Measurements from ENCODE around the gene OBSL1. TPM values are rescaled to one million over a fixed set of nuclear protein-coding genes. Genes with fewer than 3 reads are reported as not detected.

Gene OBSL1
- total and polyA plus RNA-seq, 2 of the 4 experiments (the other 2 are of a cell fraction), result 21.5 to 51.2 TPM

- H2BK20ac ChIP-seq (ENCODE audit: low read depth, low read length), result no peak overlapping the region
- CTCF ChIA-PET, result no interaction called here
- no peak overlapping the region for H2BK120ac ChIP-seq (ENCODE audit: low read depth, low read length)
- H2BK5ac ChIP-seq (ENCODE audit: low read depth, low read length, poor library complexity, severe bottlenecking), result no peak overlapping the region
- H3K4me2 ChIP-seq (ENCODE audit: low read depth, low read length), result no peak overlapping the region
- no peak overlapping the region for H3K23ac ChIP-seq (ENCODE audit: low read depth, low read length)
- no peak overlapping the region for H3K18ac ChIP-seq (ENCODE audit: low read depth, low read length)
- H4K91ac ChIP-seq (ENCODE audit: insufficient read depth, low read depth, low read length), result no peak overlapping the region
- H3K4me3 ChIP-seq (ENCODE audit: insufficient read depth, low read depth, low read length), result no peak overlapping the region
- no peak overlapping the region for H3K9ac ChIP-seq (ENCODE audit: low read depth, low read length)
- intact Hi-C loops (cut with micrococcal nuclease) (no loop called here), in situ Hi-C loops (cut with MboI; ENCODE audit: low sequenced_read_pairs) (no loop called here), dilution Hi-C loops (cut with HindIII; ENCODE audit: low sequenced_read_pairs, unreplicated experiment) (no loop called here)
- no peak overlapping the region for H2AK5ac ChIP-seq (ENCODE audit: low read depth, low read length)
- 82% methylated on average over 17 of the region's 23 CpGs; no CpG with 5 or more reads in 1 of the 2 experiments for WGBS, 2 experiments (ENCODE audit: extremely low coverage in 2 of 2, insufficient read length in 1 of 2)
- H3K4me1 ChIP-seq (ENCODE audit: control insufficient read depth, insufficient read depth, low read length), result 0 out of 2 replicates have a peak, but pooled peaks cover 4% of the 10 kb centered on the region
- no peaks in the 10 kb centered on the region for H3K9me3 ChIP-seq (ENCODE audit: control insufficient read depth, insufficient read depth, low read length)
- peaks cover 45% of the 10 kb centered on the region for H3K36me3 ChIP-seq (ENCODE audit: control insufficient read depth, insufficient read depth, low read length)
- no peak for TF ChIP-seq RCOR1 (IDR thresholded peaks at IDR 0.05; ENCODE audit: insufficient replicate concordance, low read length)
- TF ChIP-seq BHLHE40 (IDR thresholded peaks at IDR 0.05; ENCODE audit: low read depth, low read length), result no peak
- TF ChIP-seq RAD21 (IDR thresholded peaks at IDR 0.05; ENCODE audit: low read length), result no peak
- no peak for TF ChIP-seq MAFK (IDR thresholded peaks at IDR 0.05; ENCODE audit: low read depth, low read length)
- TF ChIP-seq NFE2L2 (IDR thresholded peaks at IDR 0.05; ENCODE audit: low read depth, low read length), result no peak
- no peak for TF ChIP-seq CEBPB (IDR thresholded peaks at IDR 0.05; ENCODE audit: low read depth, low read length)
- no peak for TF ChIP-seq FOS (IDR thresholded peaks at IDR 0.05; ENCODE audit: low read depth, low read length)
- no peak for TF ChIP-seq MAZ (IDR thresholded peaks at IDR 0.05; ENCODE audit: borderline replicate concordance, low read depth, low read length)
- H3K79me1 ChIP-seq (ENCODE audit: low read depth in 1 of 2, low read length in 2 of 2), result peaks cover 0 to 9% of the 10 kb centered on the region in 2 experiments; a peak in 2 of 4 replicates
- no peak overlapping the region for H2AFZ ChIP-seq (replicated peaks; ENCODE audit: low read length, poor library complexity)
- H2AK9ac ChIP-seq (replicated peaks; ENCODE audit: low read depth, low read length, poor library complexity), result peak overlapping the region; percentile 28
- no peaks in the 10 kb centered on the region for H4K20me1 ChIP-seq (ENCODE audit: insufficient read depth, low read length)
- BruUV-seq (replicated peaks), result no TSS peak
- H3K4ac ChIP-seq (ENCODE audit: low read depth, low read length), result no peak overlapping the region
- POLR2A ChIA-PET (ENCODE audit: unreplicated experiment), result no interaction called here
- DNase-seq, result no peak
- no peak overlapping the region for H3K56ac ChIP-seq (ENCODE audit: extremely low read depth, insufficient read depth, low read length)
- H3K27ac ChIP-seq (ENCODE audit: insufficient read depth, low read length), result no peak overlapping the region
- H2BK15ac ChIP-seq (ENCODE audit: low read depth, low read length), result no peak overlapping the region
- H4K8ac ChIP-seq (ENCODE audit: low read depth in 2 of 2, low read length in 2 of 2), result no peak overlapping the region
- no peaks in the 10 kb centered on the region for H3K9me1 ChIP-seq (ENCODE audit: insufficient read depth, low read length)
- H3K27me3 ChIP-seq (ENCODE audit: control insufficient read depth, insufficient read depth, low read length), result peaks cover 11% of the 10 kb centered on the region
- H4K5ac ChIP-seq (ENCODE audit: low read depth, low read length), result no peak overlapping the region
- H3K14ac ChIP-seq (replicated peaks; ENCODE audit: low read depth, low read length), result no peak overlapping the region
- no peak for ATAC-seq (ENCODE audit: low read depth)
Measured at GRCh38 chr2:219506153-219506801, 65.1 kb downstream of the OBSL1 start.
